Central memory CD4-positive, alpha-beta T cell (primary cell): ENCODE results near the gene HIP1R.
A peak's percentile ranks its signal among the peaks of the same experiment; 100 is the strongest.

Experiments used
- DNase-seq: peaks from one replicate; pipeline ENCODE4 v3.0.0; 2022

The HIP1R gene

GRCh38 chr12:122834104-122834920 lies 945 bp upstream of the HIP1R start:
- peak; percentile 19 for DNase-seq

GRCh38 chr12:122835750-122836026 lies 431 bp downstream of the HIP1R start:
- no peak for DNase-seq

GRCh38 chr12:122836027-122836921 lies 1.0 kb downstream of the HIP1R start:
- peak; percentile 66 for DNase-seq

- DNase-seq = no peak
These were observed 2.3 kb downstream of the HIP1R start for GRCh38 chr12:122837306-122838265.

- DNase-seq = no peak
These were observed 3.6 kb downstream of the HIP1R start for GRCh38 chr12:122838841-122839240.

GRCh38 chr12:122839907-122840554 lies 4.8 kb downstream of the HIP1R start:
- DNase-seq = no peak

- no peak for DNase-seq
These were observed 5.6 kb downstream of the HIP1R start for GRCh38 chr12:122840580-122841513.

- no peak for DNase-seq
These were observed 6.5 kb downstream of the HIP1R start for GRCh38 chr12:122841544-122842321.

GRCh38 chr12:122842505-122843405 lies 7.5 kb downstream of the HIP1R start:
- no peak for DNase-seq

- DNase-seq = no peak
These were observed 8.2 kb downstream of the HIP1R start for GRCh38 chr12:122843455-122843854.

GRCh38 chr12:122844366-122844971 lies 9.2 kb downstream of the HIP1R start:
- no peak for DNase-seq

GRCh38 chr12:122845041-122845864 lies 10.0 kb downstream of the HIP1R start:
- DNase-seq = no peak

- no peak for DNase-seq
These were observed 10.8 kb downstream of the HIP1R start for GRCh38 chr12:122845865-122846621.

- no peak for DNase-seq
These were observed 11.6 kb downstream of the HIP1R start for GRCh38 chr12:122846622-122847515.

- DNase-seq = no peak
These were observed 12.2 kb downstream of the HIP1R start for GRCh38 chr12:122847516-122847836.

GRCh38 chr12:122847921-122848421 lies 12.7 kb downstream of the HIP1R start:
- no peak for DNase-seq
